ENCODE measurements around the gene OGFOD1. TPM values are rescaled to one million over a fixed set of nuclear protein-coding genes. Genes with fewer than 3 reads are reported as not detected.
A peak's percentile ranks its signal among the peaks of the same experiment; 100 is the strongest.

The OGFOD1 gene
- total RNA-seq, 1 donor from 2014 or later = 45.9 TPM

DNA sequence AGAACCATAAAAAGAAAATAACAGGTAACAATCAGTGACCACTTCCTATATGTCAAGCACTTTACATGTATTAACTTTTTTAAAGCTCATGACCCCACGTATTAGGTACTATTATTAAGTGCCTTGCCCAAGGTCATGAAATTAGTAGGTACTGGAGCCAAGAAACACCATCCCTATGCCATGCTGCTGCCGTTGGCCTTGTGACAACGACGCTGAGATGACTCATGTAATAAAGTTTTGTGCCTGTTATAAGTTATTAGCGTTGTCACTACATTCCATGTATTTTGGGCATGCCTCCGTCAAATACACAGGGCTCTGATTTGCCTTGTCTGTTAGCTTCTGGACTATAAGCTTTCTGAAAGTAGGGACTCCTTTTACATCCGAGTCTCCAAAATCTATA is 67.1 kb downstream of the OGFOD1 start:
- Mint-ChIP-seq H3K4me3 (peak overlapping the region; percentile 89), H3K9me3 (peaks cover 6% of the 10 kb centered on the region), H3K4me1 (ENCODE audit: unreplicated experiment) (peaks cover 18% of the 10 kb centered on the region), H3K27me3 (peaks cover 3% of the 10 kb centered on the region), H3K36me3 (peaks cover under 1% of the 10 kb centered on the region), H3K27ac (no peak overlapping the region)
- TF ChIP-seq, protein P1, sequence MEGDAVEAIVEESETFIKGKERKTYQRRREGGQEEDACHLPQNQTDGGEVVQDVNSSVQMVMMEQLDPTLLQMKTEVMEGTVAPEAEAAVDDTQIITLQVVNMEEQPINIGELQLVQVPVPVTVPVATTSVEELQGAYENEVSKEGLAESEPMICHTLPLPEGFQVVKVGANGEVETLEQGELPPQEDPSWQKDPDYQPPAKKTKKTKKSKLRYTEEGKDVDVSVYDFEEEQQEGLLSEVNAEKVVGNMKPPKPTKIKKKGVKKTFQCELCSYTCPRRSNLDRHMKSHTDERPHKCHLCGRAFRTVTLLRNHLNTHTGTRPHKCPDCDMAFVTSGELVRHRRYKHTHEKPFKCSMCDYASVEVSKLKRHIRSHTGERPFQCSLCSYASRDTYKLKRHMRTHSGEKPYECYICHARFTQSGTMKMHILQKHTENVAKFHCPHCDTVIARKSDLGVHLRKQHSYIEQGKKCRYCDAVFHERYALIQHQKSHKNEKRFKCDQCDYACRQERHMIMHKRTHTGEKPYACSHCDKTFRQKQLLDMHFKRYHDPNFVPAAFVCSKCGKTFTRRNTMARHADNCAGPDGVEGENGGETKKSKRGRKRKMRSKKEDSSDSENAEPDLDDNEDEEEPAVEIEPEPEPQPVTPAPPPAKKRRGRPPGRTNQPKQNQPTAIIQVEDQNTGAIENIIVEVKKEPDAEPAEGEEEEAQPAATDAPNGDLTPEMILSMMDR (conservative IDR thresholded peaks at IDR 0.05) = no peak
- no peak for DNase-seq (ENCODE audit: extremely low spot score, unreplicated experiment)

DNA sequence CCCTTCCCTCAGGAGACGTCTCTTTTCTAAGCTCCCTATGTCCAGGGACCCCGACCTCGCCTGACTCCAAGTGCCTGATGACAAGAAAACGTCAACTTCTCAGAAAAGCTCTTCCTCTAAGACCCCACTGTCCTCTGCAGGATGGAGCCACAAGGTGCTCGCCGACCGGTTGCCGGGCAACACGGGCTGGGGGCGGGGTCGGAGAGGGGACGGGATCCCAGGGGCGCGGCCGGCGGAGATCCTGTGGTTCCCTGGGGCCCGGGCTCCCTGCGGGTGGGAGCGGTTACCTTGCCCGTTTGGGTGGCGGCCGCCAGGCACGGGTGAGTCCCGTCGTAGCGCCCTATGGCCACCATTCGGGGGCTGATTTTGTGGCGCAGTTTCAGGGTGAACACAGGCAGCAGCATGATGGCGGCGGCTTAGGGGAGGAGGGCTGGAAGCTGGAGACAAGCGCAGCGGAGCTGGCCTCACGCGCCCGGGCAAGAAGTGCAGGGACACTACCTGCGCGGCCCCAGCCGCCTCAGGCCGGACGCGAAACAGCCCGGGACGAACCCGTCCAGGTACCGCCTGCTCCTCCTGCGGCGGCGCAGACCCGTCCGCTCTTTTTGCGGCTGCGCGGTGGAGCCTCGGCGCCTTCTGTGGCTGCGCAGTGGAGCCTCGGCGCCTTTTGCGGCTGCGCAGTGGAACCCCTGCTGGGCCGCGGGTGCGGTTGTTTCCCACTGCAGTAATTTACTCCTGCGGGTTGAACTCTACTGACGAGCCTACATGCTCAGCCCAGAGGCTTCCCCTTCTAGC is 68.3 kb downstream of the OGFOD1 start, which contains the start of gene BBS2:
Gene BBS2, minus strand, starts transcription at position 566 of the 792 bp plus-strand sequence. Its CDS starts 162 bp downstream, at position 404.
- H3K27me3 Mint-ChIP-seq = peaks cover 3% of the 10 kb centered on the region
- DNase-seq (ENCODE audit: extremely low spot score, unreplicated experiment) = peak; percentile 91
- peak within 1 kb of the TSS; percentile 77 for H3K27ac Mint-ChIP-seq
- TF ChIP-seq, protein P1 (conservative IDR thresholded peaks at IDR 0.05) = peak; percentile 40
- no peaks in the 10 kb centered on the region for H3K36me3 Mint-ChIP-seq
- H3K4me3 Mint-ChIP-seq = peak within 1 kb of the TSS; percentile 89
- H3K9me3 Mint-ChIP-seq = peaks cover 6% of the 10 kb centered on the region
- peaks cover 18% of the 10 kb centered on the region for H3K4me1 Mint-ChIP-seq (ENCODE audit: unreplicated experiment)

DNA sequence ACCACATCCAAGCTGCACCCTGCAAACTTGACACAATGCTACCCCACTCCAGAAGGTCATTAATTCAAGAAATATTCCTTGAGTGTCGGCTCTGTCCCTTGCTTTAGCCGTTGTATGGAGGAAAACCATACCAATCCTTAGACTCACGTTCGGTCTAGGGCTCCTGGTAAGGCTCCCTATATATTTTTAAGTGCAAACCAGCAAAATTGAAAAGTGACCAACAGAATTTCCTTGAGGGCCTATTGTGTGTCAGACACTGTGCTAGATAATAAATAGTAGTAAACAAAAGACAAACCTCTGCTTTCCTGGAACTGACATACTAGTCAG is 68.9 kb downstream of the OGFOD1 start:
- Mint-ChIP-seq H3K9me3 (peaks cover 6% of the 10 kb centered on the region), H3K27ac (peak overlapping the region; percentile 77)

DNA sequence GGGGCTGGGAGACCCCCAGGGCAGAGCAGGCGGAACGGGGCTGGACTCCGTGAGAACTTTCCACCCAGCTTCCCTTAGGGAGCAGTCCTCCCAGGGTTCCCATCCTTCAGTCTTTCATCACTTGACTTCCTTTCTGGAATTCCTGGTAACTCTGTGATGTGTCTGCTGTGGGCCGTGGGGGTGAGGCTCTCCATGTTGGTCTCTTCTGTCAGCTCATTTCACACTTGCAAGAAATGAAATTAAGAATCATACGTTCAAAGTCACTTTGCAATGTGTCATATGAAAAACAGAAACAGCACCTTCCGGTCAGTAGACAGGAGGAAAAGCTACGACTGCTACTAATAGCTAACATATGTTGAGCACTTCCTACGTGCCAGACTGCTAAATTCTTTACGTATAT is 73.9 kb downstream of the OGFOD1 start:
- no peak overlapping the region for H3K4me3 Mint-ChIP-seq

More for the DNA sequence above, 68.9 kb downstream of the OGFOD1 start:
- TF ChIP-seq, protein P1 (conservative IDR thresholded peaks at IDR 0.05) = no peak
- H3K4me1 Mint-ChIP-seq (ENCODE audit: unreplicated experiment) = peaks cover 14% of the 10 kb centered on the region
- DNase-seq (ENCODE audit: extremely low spot score, unreplicated experiment) = no peak
- H3K27me3 Mint-ChIP-seq = peaks cover 3% of the 10 kb centered on the region
- H3K36me3 Mint-ChIP-seq = no peaks in the 10 kb centered on the region
- peak overlapping the region; percentile 89 for H3K4me3 Mint-ChIP-seq

More for the DNA sequence above, 73.9 kb downstream of the OGFOD1 start:
- Mint-ChIP-seq H3K36me3 (no peaks in the 10 kb centered on the region), H3K27me3 (peaks cover 19% of the 10 kb centered on the region), H3K9me3 (peaks cover 6% of the 10 kb centered on the region), H3K4me1 (ENCODE audit: unreplicated experiment) (peaks cover 14% of the 10 kb centered on the region), H3K27ac (no peak overlapping the region)
- no peak for DNase-seq (ENCODE audit: extremely low spot score, unreplicated experiment)
- TF ChIP-seq, protein P1 (conservative IDR thresholded peaks at IDR 0.05) = no peak

Other genes starting within 250 kb of the OGFOD1 start
- 65.4 and 86.4 TPM in 2 replicates for gene AMFR, start 26.0 kb upstream of the OGFOD1 start, total RNA-seq (ENCODE audit: low replicate concordance)
- gene NUDT21, start 222 bp upstream of the OGFOD1 start, total RNA-seq (ENCODE audit: low replicate concordance) = 139 and 148 TPM in 2 replicates
- gene BBS2, start 68.5 kb downstream of the OGFOD1 start, total RNA-seq (ENCODE audit: low replicate concordance) = 37.6 and 39.6 TPM in 2 replicates
- not detected in 2 replicates for gene MT4, start 113.5 kb downstream of the OGFOD1 start, total RNA-seq (ENCODE audit: low replicate concordance)
- gene MT3, start 138.0 kb downstream of the OGFOD1 start, total RNA-seq (ENCODE audit: low replicate concordance) = not detected in 2 replicates
- 18.2 and 21.4 TPM in 2 replicates for gene MT2A, start 157.0 kb downstream of the OGFOD1 start, total RNA-seq (ENCODE audit: low replicate concordance)
- 7.8 and 12.5 TPM in 2 replicates for gene MT1E, start 174.2 kb downstream of the OGFOD1 start, total RNA-seq (ENCODE audit: low replicate concordance)
- gene MT1M, start 181.1 kb downstream of the OGFOD1 start, total RNA-seq (ENCODE audit: low replicate concordance) = not detected in 2 replicates
- gene MT1A, start 187.1 kb downstream of the OGFOD1 start, total RNA-seq (ENCODE audit: low replicate concordance) = not detected in 2 replicates
- not detected in 2 replicates for gene MT1B, start 200.3 kb downstream of the OGFOD1 start, total RNA-seq (ENCODE audit: low replicate concordance)
- gene MT1F, start 206.4 kb downstream of the OGFOD1 start, total RNA-seq (ENCODE audit: low replicate concordance) = 5.9 and 6.5 TPM in 2 replicates
- gene MT1G, start 216.5 kb downstream of the OGFOD1 start, total RNA-seq (ENCODE audit: low replicate concordance) = 2.8 and 4.8 TPM in 2 replicates
- 2.2 and 2.4 TPM in 2 replicates for gene MT1H, start 218.3 kb downstream of the OGFOD1 start, total RNA-seq (ENCODE audit: low replicate concordance)
- 39.3 and 53.1 TPM in 2 replicates for gene MT1X, start 230.9 kb downstream of the OGFOD1 start, total RNA-seq (ENCODE audit: low replicate concordance)